IMR-90 (cell line): Measurements from ENCODE around the gene METTL23. TPM values are rescaled to one million over a fixed set of nuclear protein-coding genes. Genes with fewer than 3 reads are reported as not detected.

Experiments
- ATAC-seq: fragments of 200-7000 bp; cut with Tn5 transposase; 2 replicates; pipeline ENCODE4 v1.9.1; 2020; ENCODE audit warnings: low read depth, mild to moderate bottlenecking, moderate library complexity
- Bru-seq: library from RNA; stranded (reverse); fragments of 400-500 nt; gene quantifications from one replicate; lab custom pipeline; 2021; lab: Mats Ljungman, UMichigan
- BruChase-seq, 2 experiments: library from RNA; stranded (reverse); fragments of 400-500 nt; gene quantifications; one replicate each; lab custom pipeline; 2021; lab: Mats Ljungman, UMichigan
- BruUV-seq: library from RNA; stranded (reverse); fragments of 400-500 nt; replicated peaks from 2 replicates; lab custom pipeline; 2021; lab: Mats Ljungman, UMichigan
- CTCF ChIA-PET: fragments of 300-600 bp; formaldehyde crosslinking; extraction: SDS; loops from one replicate; lab custom pipeline; 2021; ENCODE audit warnings: antibody characterized with exemption; lab: Yijun Ruan, JAX
- POLR2A ChIA-PET: fragments of 300-600 bp; sonication (Branson Sonifier 250); formaldehyde crosslinking; loops from one replicate; lab custom pipeline; 2022; ENCODE audit warnings: antibody characterized with exemption; ENCODE audit not compliant: unreplicated experiment; lab: Charles Lee
- DNase-seq: peaks from one replicate; pipeline ENCODE4 v3.0.0; 2013
- H2AFZ ChIP-seq: replicated peaks from 2 replicates; pipeline ENCODE3; 2013; ENCODE audit warnings: low read length, mild to moderate bottlenecking; ENCODE audit not compliant: poor library complexity
- H2AK5ac ChIP-seq: 2 replicates; pipeline ENCODE4 v1.6.1; 2013; ENCODE audit warnings: low read depth, low read length, inconsistent platforms
- H2AK9ac ChIP-seq: replicated peaks from 2 replicates; pipeline ENCODE3; 2013; ENCODE audit warnings: mild to moderate bottlenecking, low read depth, low read length, moderate library complexity; ENCODE audit not compliant: poor library complexity
- H2BK120ac ChIP-seq: 2 replicates; pipeline ENCODE4 v1.6.1; 2013; ENCODE audit warnings: low read depth, low read length, inconsistent platforms
- H2BK15ac ChIP-seq: 3 replicates; pipeline ENCODE4 v1.6.1; 2013; ENCODE audit warnings: low read depth, low read length, inconsistent platforms
- H2BK20ac ChIP-seq: 2 replicates; pipeline ENCODE4 v1.6.1; 2013; ENCODE audit warnings: low read depth, mild to moderate bottlenecking, inconsistent platforms, low read length, moderate library complexity
- H2BK5ac ChIP-seq: 2 replicates; pipeline ENCODE4 v1.6.1; 2013; ENCODE audit warnings: mild to moderate bottlenecking, low read depth, low read length, inconsistent platforms; ENCODE audit not compliant: poor library complexity, severe bottlenecking
- H3K14ac ChIP-seq: replicated peaks from 2 replicates; pipeline ENCODE4 v1.6.1; 2013; ENCODE audit warnings: low read depth, low read length, inconsistent platforms
- H3K18ac ChIP-seq: 2 replicates; pipeline ENCODE4 v1.6.1; 2013; ENCODE audit warnings: low read depth, low read length, control low read depth
- H3K23ac ChIP-seq: 2 replicates; pipeline ENCODE4 v1.6.1; 2013; ENCODE audit warnings: low read depth, low read length, inconsistent platforms
- H3K27ac ChIP-seq: 2 replicates; pipeline ENCODE4 v1.5.1; 2013; ENCODE audit warnings: mild to moderate bottlenecking, control low read depth, low read length; ENCODE audit not compliant: insufficient read depth
- H3K27me3 ChIP-seq: 2 replicates; pipeline ENCODE4 v1.6.1; 2013; ENCODE audit warnings: low read length; ENCODE audit not compliant: control insufficient read depth, insufficient read depth
- H3K36me3 ChIP-seq: 2 replicates; pipeline ENCODE4 v1.6.1; 2013; ENCODE audit warnings: low read length, mixed read lengths; ENCODE audit not compliant: control insufficient read depth, insufficient read depth
- H3K4ac ChIP-seq: 2 replicates; pipeline ENCODE4 v1.6.1; 2013; ENCODE audit warnings: low read depth, low read length, inconsistent platforms
- H3K4me1 ChIP-seq: 2 replicates; pipeline ENCODE4 v1.6.1; 2013; ENCODE audit warnings: low read length, mixed read lengths; ENCODE audit not compliant: control insufficient read depth, insufficient read depth
- H3K4me2 ChIP-seq: 2 replicates; pipeline ENCODE4 v1.6.1; 2013; ENCODE audit warnings: low read depth, mild to moderate bottlenecking, control low read depth, low read length, moderate library complexity
- H3K4me3 ChIP-seq: 2 replicates; pipeline ENCODE4 v1.5.1; 2013; ENCODE audit warnings: low read depth, mild to moderate bottlenecking, control low read depth, low read length, moderate library complexity; ENCODE audit not compliant: insufficient read depth
- H3K56ac ChIP-seq: 2 replicates; pipeline ENCODE4 v1.6.1; 2013; ENCODE audit warnings: low read length, inconsistent platforms; ENCODE audit not compliant: insufficient read depth; ENCODE audit errors: extremely low read depth
- H3K79me1 ChIP-seq, 2 experiments: 2 replicates each; pipeline ENCODE4 v1.6.1; 2013; ENCODE audit warnings: low read length in 2 of 2, inconsistent platforms in 1 of 2, low read depth in 1 of 2
- H3K9ac ChIP-seq: 2 replicates; pipeline ENCODE4 v1.6.1; 2013; ENCODE audit warnings: low read depth, low read length, control low read depth
- H3K9me1 ChIP-seq: 2 replicates; pipeline ENCODE4 v1.6.1; 2013; ENCODE audit warnings: low read length, inconsistent platforms; ENCODE audit not compliant: insufficient read depth
- H3K9me3 ChIP-seq: 2 replicates; pipeline ENCODE4 v1.6.1; 2013; ENCODE audit warnings: low read length; ENCODE audit not compliant: control insufficient read depth, insufficient read depth
- H4K20me1 ChIP-seq: 2 replicates; pipeline ENCODE4 v1.6.1; 2013; ENCODE audit warnings: low read length, inconsistent platforms; ENCODE audit not compliant: insufficient read depth
- H4K5ac ChIP-seq: 2 replicates; pipeline ENCODE4 v1.6.1; 2013; ENCODE audit warnings: mild to moderate bottlenecking, low read depth, low read length, control low read depth
- H4K8ac ChIP-seq, 2 experiments: 2 replicates each; pipeline ENCODE4 v1.6.1; 2013; ENCODE audit warnings: low read depth in 2 of 2, low read length in 2 of 2, control low read depth in 1 of 2, inconsistent platforms in 1 of 2
- H4K91ac ChIP-seq: 2 replicates; pipeline ENCODE4 v1.6.1; 2013; ENCODE audit warnings: low read depth, low read length, inconsistent platforms; ENCODE audit not compliant: insufficient read depth
- BHLHE40 ChIP-seq: fragments of 150-350 bp; IDR thresholded peaks from 2 replicates; pipeline ENCODE4 v1.6.1; 2016; ENCODE audit warnings: mild to moderate bottlenecking, low read depth, low read length
- CHD1 ChIP-seq: IDR thresholded peaks from 2 replicates; pipeline ENCODE4 v1.6.1; 2012; ENCODE audit warnings: low read depth, low read length, improper control_type of control experiment
- ELK1 ChIP-seq: fragments of 150-350 bp; IDR thresholded peaks from 2 replicates; pipeline ENCODE4 v1.6.1; 2016; ENCODE audit warnings: low read depth, mild to moderate bottlenecking, low read length, moderate library complexity, borderline replicate concordance
- FOS ChIP-seq: fragments of 150-350 bp; IDR thresholded peaks from 2 replicates; pipeline ENCODE4 v1.6.1; 2016; ENCODE audit warnings: low read depth, low read length
- MAFK ChIP-seq: IDR thresholded peaks from 2 replicates; pipeline ENCODE4 v1.6.1; 2012; ENCODE audit warnings: low read depth, low read length, improper control_type of control experiment
- MAZ ChIP-seq: IDR thresholded peaks from 2 replicates; pipeline ENCODE4 v1.6.1; 2012; ENCODE audit warnings: low read depth, mild to moderate bottlenecking, low read length, improper control_type of control experiment, moderate library complexity, borderline replicate concordance
- NFE2L2 ChIP-seq: fragments of 150-350 bp; IDR thresholded peaks from 2 replicates; pipeline ENCODE4 v1.6.1; 2016; ENCODE audit warnings: low read depth, mild to moderate bottlenecking, low read length
- POLR2A ChIP-seq: IDR thresholded peaks from 2 replicates; pipeline ENCODE4 v1.6.1; 2012; ENCODE audit warnings: mild to moderate bottlenecking, low read depth, low read length
- USF2 ChIP-seq: fragments of 150-350 bp; IDR thresholded peaks from 2 replicates; pipeline ENCODE4 v1.6.1; 2017; ENCODE audit warnings: mild to moderate bottlenecking, antibody characterized with exemption, low read length, low read depth
- WGBS, 2 experiments: methylation state at CpG; one replicate each; pipeline versions ENCODE4 v1.1.5 to v1.1.7; 2013; ENCODE audit warnings: missing lambda C conversion rate in 2 of 2; ENCODE audit not compliant: insufficient read length in 1 of 2; ENCODE audit errors: extremely low coverage in 2 of 2; 5-methylcytosine and 5-hydroxymethylcytosine counted together
- dilution Hi-C: fragments of 300-500 bp; cut with HindIII; formaldehyde crosslinking; loops from one replicate; pipeline ENCODE4 v1.14.3; 2018; ENCODE audit warnings: low sequenced_read_pairs; ENCODE audit not compliant: unreplicated experiment
- in situ Hi-C: fragments of 300-500 bp; cut with MboI; formaldehyde crosslinking; loops from 3 replicates; pipeline ENCODE4 v1.14.3; 2019; ENCODE audit warnings: low sequenced_read_pairs, inconsistent platforms, mixed read lengths
- intact Hi-C: fragments of 100-400 bp; cut with micrococcal nuclease; formaldehyde crosslinking; loops from 2 replicates; pipeline ENCODE4 v1.10.0; 2022
- long read RNA-seq: library from polyadenylated mRNA; unstranded; transcript quantifications from one replicate; pipeline ENCODE4 v2.0.0, GENCODE V29; 2021; ENCODE audit not compliant: unreplicated experiment
- polyA plus RNA-seq, 3 experiments: library from polyadenylated mRNA; depleted of rRNA; stranded (reverse); fragments of >200 nt; gene quantifications; 2 replicates each; pipeline ENCODE4 v1.2.3, GENCODE V29; 2012; ENCODE audit warnings: low replicate concordance in 1 of 3
- total RNA-seq: library from RNA; depleted of rRNA; stranded (reverse); fragments of >200 nt; gene quantifications from 2 replicates; pipeline ENCODE4 v1.2.3, GENCODE V29; 2012; rRNA removed

METTL23 gene
- total RNA-seq: 18.8 and 19.7 TPM in 2 replicates
- polyA plus RNA-seq (2012; rRNA removed): 32.1 and 36.5 TPM in 2 replicates
- 21.1 and 22.1 TPM in 2 replicates for polyA plus RNA-seq (2012; cell fraction: cytosol; rRNA removed)
- polyA plus RNA-seq (2012; cell fraction: nucleus; rRNA removed; ENCODE audit: low replicate concordance): 19.5 and 49.1 TPM in 2 replicates
- percentile 79 among the genes with signal in this experiment for Bru-seq, nascent RNA
- percentile 78 among the genes with signal in this experiment for BruChase-seq, experiment 1, labeled RNA remaining after a 6-hour chase
- percentile 67 among the genes with signal in this experiment for BruChase-seq, experiment 2, labeled RNA remaining after a 2-hour chase
- long read RNA-seq, transcript METTL23-204 (4 exons, 904 nt): major isoform, 6 of 15 reads
- long read RNA-seq, partial matches to known transcripts: 0 of 15 reads
- long read RNA-seq, other reads (novel, unspliced or antisense): 0 of 15 reads

GRCh38 chr17:76726776-76727718 lies at the start of gene METTL23:
METTL23 (plus strand) TSS chr17:76726839; CDS start chr17:76729711, 2,872 bp downstream.
- Histone ChIP-seq H4K91ac (peak within 1 kb of the TSS; percentile 95), H3K9me3 (no peaks in the 10 kb centered on the region), H3K36me3 (peaks cover 24% of the 10 kb centered on the region), H3K23ac (peak within 1 kb of the TSS; percentile 88), H3K14ac (peak within 1 kb of the TSS; percentile 94), H3K18ac (peak within 1 kb of the TSS; percentile 70; the same call in 1 of the 2 replicates), H3K9ac (peak within 1 kb of the TSS; percentile 94), H3K4me2 (peak within 1 kb of the TSS; percentile 92), H4K8ac (peak within 1 kb of the TSS; percentile 68 to 92), H3K56ac (peak within 1 kb of the TSS; percentile 89), H2BK20ac (no peak within 1 kb of the TSS), H3K4ac (peak within 1 kb of the TSS; percentile 95), H2BK15ac (peak within 1 kb of the TSS; percentile 34; the same call in 1 of the 3 replicates), H2BK120ac (peak within 1 kb of the TSS; percentile 67; the same call in 1 of the 2 replicates), H4K20me1 (peaks cover 36% of the 10 kb centered on the region), H3K27me3 (no peaks in the 10 kb centered on the region), H3K4me1 (peaks cover 6% of the 10 kb centered on the region), H3K79me1 (peaks cover 17 to 63% of the 10 kb centered on the region in 2 experiments), H3K27ac (peak within 1 kb of the TSS; percentile 95), H3K4me3 (peak within 1 kb of the TSS; percentile 81), H2AK5ac (peak within 1 kb of the TSS; percentile 93), H2BK5ac (peak within 1 kb of the TSS; percentile 94), H2AFZ (peak within 1 kb of the TSS; percentile 97), H2AK9ac (peak within 1 kb of the TSS; percentile 100), H3K9me1 (0 out of 2 replicates have a peak, but pooled peaks cover 2% of the 10 kb centered on the region), H4K5ac (peak within 1 kb of the TSS; percentile 55)
- in situ Hi-C loops (no loop called here), intact Hi-C loops (loop anchor here (1.0 to 2.0 kb wide), 3 partner anchors 8 to 340 kb away; no protein-coding TSS in a partner anchor), dilution Hi-C loops (no loop called here)
- 5% methylated on average over 12 of the region's 71 CpGs; no CpG with 5 or more reads in 1 of the 2 experiments for WGBS, 2 experiments
- TSS peak; percentile 62 for BruUV-seq
- ChIA-PET CTCF (interaction anchor here (0.6 kb wide), 1 partner anchor 31 kb away, joined by 3 read pairs; no protein-coding TSS in a partner anchor), POLR2A (interaction anchor here (0.6 to 0.9 kb wide), 2 partner anchors 10 to 134 kb away, joined by 3 read pairs; no protein-coding TSS in a partner anchor)
- peak; percentile 77 for DNase-seq
- ATAC-seq: peak; percentile 52
- peak; percentile 51; the same call in 1 of the 2 replicates for TF ChIP-seq MAZ
- peak; percentile 88; the same call in 1 of the 2 replicates for TF ChIP-seq CHD1
- TF ChIP-seq POLR2A: peak; percentile 93
- no peak for TF ChIP-seq ELK1
- no peak for TF ChIP-seq MAFK
- peak; percentile 94 for TF ChIP-seq BHLHE40
- TF ChIP-seq NFE2L2: no peak
- TF ChIP-seq USF2: peak; percentile 65; the same call in 1 of the 2 replicates
- TF ChIP-seq FOS: no peak
